Measurements from ENCODE around the gene CEP112.
A peak's percentile ranks its signal among the peaks of the same experiment; 100 is the strongest.
"Not testable (repeated sequence)": the region's sequence is repeated elsewhere in the genome, so short reads cannot be mapped to it uniquely, and the experiment has no call there.

Gene CEP112

GRCh38 chr17:65830356-65830755 lies 361.6 kb downstream of the CEP112 start:
- no peak for DNase-seq (ENCODE audit: low read depth in 2 of 2)

- not testable (repeated sequence) for DNase-seq (ENCODE audit: low read depth in 2 of 2)
Measured at GRCh38 chr17:65826577-65826976, 365.4 kb downstream of the CEP112 start.

- no peak for DNase-seq (ENCODE audit: low read depth in 2 of 2)
Measured at GRCh38 chr17:65824901-65825300, 367.0 kb downstream of the CEP112 start.

- DNase-seq (ENCODE audit: low read depth in 2 of 2): no peak
Measured at GRCh38 chr17:65823713-65824112, 368.2 kb downstream of the CEP112 start.

- DNase-seq (ENCODE audit: low read depth in 2 of 2): no peak
Measured at GRCh38 chr17:65820811-65821210, 371.1 kb downstream of the CEP112 start.

GRCh38 chr17:65820306-65820705 lies 371.6 kb downstream of the CEP112 start:
- no peak for DNase-seq (ENCODE audit: low read depth in 2 of 2)

GRCh38 chr17:65819810-65820209 lies 372.1 kb downstream of the CEP112 start:
- DNase-seq (ENCODE audit: low read depth in 2 of 2): no peak

GRCh38 chr17:65817951-65818350 lies 374.0 kb downstream of the CEP112 start:
- DNase-seq (ENCODE audit: low read depth in 2 of 2): no peak

- DNase-seq (ENCODE audit: low read depth in 2 of 2): no peak
Measured at GRCh38 chr17:65814418-65814817, 377.5 kb downstream of the CEP112 start.

- no peak for DNase-seq (ENCODE audit: low read depth in 2 of 2)
Measured at GRCh38 chr17:65813306-65813705, 378.6 kb downstream of the CEP112 start.

- DNase-seq (ENCODE audit: low read depth in 2 of 2): no peak
Measured at GRCh38 chr17:65811043-65811442, 380.9 kb downstream of the CEP112 start.

- no peak for DNase-seq (ENCODE audit: low read depth in 2 of 2)
Measured at GRCh38 chr17:65809366-65809765, 382.6 kb downstream of the CEP112 start.

GRCh38 chr17:65808566-65808965 lies 383.4 kb downstream of the CEP112 start:
- not testable (repeated sequence) for DNase-seq (ENCODE audit: low read depth in 2 of 2)

GRCh38 chr17:65807361-65807760 lies 384.6 kb downstream of the CEP112 start:
- DNase-seq (ENCODE audit: low read depth in 2 of 2): no peak

- no peak for DNase-seq (ENCODE audit: low read depth in 2 of 2)
Measured at GRCh38 chr17:65801513-65801912, 390.4 kb downstream of the CEP112 start.

GRCh38 chr17:65800655-65801054 lies 391.3 kb downstream of the CEP112 start:
- DNase-seq (ENCODE audit: low read depth in 2 of 2): no peak

- DNase-seq (ENCODE audit: low read depth in 2 of 2): no peak
Measured at GRCh38 chr17:65799869-65800268, 392.1 kb downstream of the CEP112 start.

- peak in 1 of 2 donors; percentile 4 for DNase-seq (ENCODE audit: low read depth in 2 of 2)
Measured at GRCh38 chr17:65799454-65799853, 392.5 kb downstream of the CEP112 start.

GRCh38 chr17:65797809-65798208 lies 394.1 kb downstream of the CEP112 start:
- no peak for DNase-seq (ENCODE audit: low read depth in 2 of 2)

- DNase-seq (ENCODE audit: low read depth in 2 of 2): no peak
Measured at GRCh38 chr17:65797101-65797500, 394.8 kb downstream of the CEP112 start.

GRCh38 chr17:65794572-65794971 lies 397.4 kb downstream of the CEP112 start:
- DNase-seq (ENCODE audit: low read depth in 2 of 2): no peak

GRCh38 chr17:65790241-65790640 lies 401.7 kb downstream of the CEP112 start:
- DNase-seq (ENCODE audit: low read depth in 2 of 2): no peak

GRCh38 chr17:65787503-65787902 lies 404.4 kb downstream of the CEP112 start:
- DNase-seq (ENCODE audit: low read depth in 2 of 2): no peak

GRCh38 chr17:65786479-65786878 lies 405.5 kb downstream of the CEP112 start:
- DNase-seq (ENCODE audit: low read depth in 2 of 2): no peak

GRCh38 chr17:65785109-65785508 lies 406.8 kb downstream of the CEP112 start:
- DNase-seq (ENCODE audit: low read depth in 2 of 2): no peak

All from stimulated activated CD8-positive, alpha-beta memory T cell treated with anti-CD3 and anti-CD28 coated beads, Interleukin-15, amount 100 ng/mL, for 48 hours (primary cell).